Stomach (tissue), 19 donors: ENCODE results near the gene FOXE3. TPM values are rescaled to one million over a fixed set of nuclear protein-coding genes. Genes with fewer than 3 reads are reported as not detected.
A peak's percentile ranks its signal among the peaks of the same experiment; 100 is the strongest.

Source experiments
- DNase-seq, 2 donors: peaks; one replicate each; pipeline versions ENCODE4 v3.0.0 to v3.0.0-alpha.2; 2013 to 2019
- H3K27ac ChIP-seq, 5 donors: fragments of 200-600 bp in 4 of 5; sonication (generic) in 4 of 5; one replicate each; pipeline ENCODE4 v1.5.1; 2013 to 2019; ENCODE audit warnings: mild to moderate bottlenecking in 1 of 5, moderate library complexity in 1 of 5
- H3K27me3 ChIP-seq, 3 donors: fragments of 200-600 bp; sonication (generic); one replicate each; pipeline ENCODE4 v1.5.1; 2017 to 2019; ENCODE audit warnings: mixed run types in 1 of 3
- H3K36me3 ChIP-seq, 4 donors: fragments of 200-600 bp; sonication (generic); 1 replicate in 3 of 4; 2 replicates in 1 of 4; pipeline ENCODE4 v1.5.1; 2016 to 2019
- H3K4me1 ChIP-seq, 4 donors: fragments of 200-600 bp; sonication (generic); one replicate each; pipeline ENCODE4 v1.5.1; 2016 to 2019
- H3K4me3 ChIP-seq, 4 donors: fragments of 200-600 bp; sonication (generic) in 3 of 4; one replicate each; pipeline ENCODE4 v1.5.1; 2016 to 2019; ENCODE audit warnings: mild to moderate bottlenecking in 1 of 4
- H3K9me3 ChIP-seq, 4 donors: fragments of 200-600 bp; sonication (generic); one replicate each; pipeline ENCODE4 v1.5.1; 2016 to 2019
- CTCF ChIP-seq, 7 experiments: fragments of 450-650 bp in 4 of 7; fragments of 200-600 bp in 3 of 7; sonication (generic) in 3 of 7; IDR thresholded peaks; one replicate each; pipeline ENCODE4 v1.5.1; 2016 to 2019; ENCODE audit warnings: antibody characterized with exemption in 7 of 7, control low read depth in 2 of 7, mild to moderate bottlenecking in 1 of 7
- EP300 ChIP-seq: sonication (generic); formaldehyde crosslinking; IDR thresholded peaks from one replicate; pipeline ENCODE4 v1.6.1; 2017; ENCODE audit warnings: antibody characterized with exemption
- POLR2A ChIP-seq, 4 donors: fragments of 450-650 bp; IDR thresholded peaks; one replicate each; pipeline ENCODE4 v1.6.1; 2016; ENCODE audit warnings: antibody characterized with exemption in 4 of 4, control low read depth in 2 of 4, mild to moderate bottlenecking in 1 of 4, moderate library complexity in 1 of 4
- POLR2AphosphoS5 ChIP-seq, 3 donors: sonication (generic); formaldehyde crosslinking; IDR thresholded peaks; one replicate each; pipeline ENCODE4 v1.6.1; 2016; ENCODE audit warnings: antibody characterized with exemption in 3 of 3
- WGBS, 5 donors: extraction: QIAGEN DNeasy Blood & Tissue Kit in 3 of 5; methylation state at CpG; one replicate each; pipeline versions ENCODE4 v1.1.5 to v1.1.7; 2013 to 2018; 5-methylcytosine and 5-hydroxymethylcytosine counted together
- intact Hi-C: fragments of 100-400 bp; cut with DNase I; formaldehyde crosslinking; loops from one replicate; pipeline ENCODE4 v1.15.1; 2023; ENCODE audit warnings: low total_unique reads
- long read RNA-seq, 10 donors: transcript quantifications; one replicate each; lab custom pipeline, GENCODE V29; 2026
- polyA plus RNA-seq, 3 donors: library from polyadenylated mRNA; stranded (reverse); fragments of 200-250 nt; gene quantifications; one replicate each; pipeline ENCODE4 v1.2.3, GENCODE V29; 2013
- total RNA-seq, 5 donors: library from RNA; depleted of rRNA; stranded (reverse); fragments of >200 nt; gene quantifications; one replicate each; pipeline versions ENCODE4 v1.1.0 to v1.2.3, GENCODE V29; 2014 to 2016
- donor health status: healthy with polysubstance abuse.
- donor health status: Bipolar disorder and iron deficiency.
- donor health status: healthy.

FOXE3 gene
- not detected for total RNA-seq
- polyA plus RNA-seq = not detected
- long read RNA-seq, donor 1 = 0 reads
- long read RNA-seq, donor 2 = 0 reads
- long read RNA-seq, donor 3 = 0 reads
- long read RNA-seq, donor 4 = 0 reads
- long read RNA-seq, donor 5 = 0 reads
- long read RNA-seq, donor 6 = 0 reads
- long read RNA-seq, donor 7 = 0 reads
- long read RNA-seq, donor 8 = 0 reads
- long read RNA-seq, donor 9, partial matches to known transcripts = 0 of 1 reads
- long read RNA-seq, donor 9, other reads (novel, unspliced or antisense) = 0 of 1 reads
- long read RNA-seq, donor 10 = 0 reads

- intact Hi-C loops = no loop called here
- no peak for TF ChIP-seq CTCF (IDR thresholded peaks at IDR 0.05)
- no peak for TF ChIP-seq POLR2AphosphoS5 (IDR thresholded peaks at IDR 0.05)
- TF ChIP-seq POLR2A (IDR thresholded peaks at IDR 0.05) = no peak
- no peak for TF ChIP-seq EP300
- Histone ChIP-seq H3K9me3 (no peaks in the 10 kb centered on the region), H3K36me3 (no peaks in the 10 kb centered on the region), H3K27ac (no peak within 1 kb of the TSS), H3K4me3 (peak within 1 kb of the TSS; percentile 15 to 44 (median 26)), H3K4me1 (peaks cover 3 to 10% (median 4%) of the 10 kb centered on the region in 4 donors), H3K27me3 (peaks cover 12 to 92% (median 46%) of the 10 kb centered on the region in 3 donors)
- no peak for DNase-seq
- WGBS, 5 donors = 20 to 30% (median 26%) methylated on average over 13 to 21 of the region's 21 CpGs
Observed at GRCh38 chr1:47415728-47416318, at the start of gene FOXE3. FOXE3 (plus strand) TSS chr1:47416285; CDS start chr1:47416316, 31 bp downstream.

- H3K27me3 ChIP-seq = no peaks in the 10 kb centered on the region
- no peak for TF ChIP-seq EP300
- no peak for TF ChIP-seq POLR2AphosphoS5 (IDR thresholded peaks at IDR 0.05)
- TF ChIP-seq POLR2A (IDR thresholded peaks at IDR 0.05) = no peak
- no peak for TF ChIP-seq CTCF (IDR thresholded peaks at IDR 0.05)
- no peaks in the 10 kb centered on the region for H3K4me1 ChIP-seq
- peaks cover 22 to 51% (median 44%) of the 10 kb centered on the region in 4 donors for H3K36me3 ChIP-seq
- no peaks in the 10 kb centered on the region for H3K9me3 ChIP-seq
- intact Hi-C loops = no loop called here
- H3K27ac ChIP-seq = no peak overlapping the region
- DNase-seq = no peak
- 92 to 98% (median 96%) methylated on average over 7 of the region's 7 CpGs for WGBS, 5 donors
- H3K4me3 ChIP-seq = no peak overlapping the region
Observed at GRCh38 chr1:47367651-47368050, 48.4 kb upstream of the FOXE3 start.

- Histone ChIP-seq H3K27ac (no peak overlapping the region), H3K4me1 (no peaks in the 10 kb centered on the region), H3K36me3 (peaks cover 47 to 80% (median 77%) of the 10 kb centered on the region in 4 donors), H3K9me3 (no peaks in the 10 kb centered on the region), H3K4me3 (no peak overlapping the region), H3K27me3 (no peaks in the 10 kb centered on the region)
- no peak for TF ChIP-seq POLR2AphosphoS5 (IDR thresholded peaks at IDR 0.05)
- no peak for TF ChIP-seq EP300
- no peak for TF ChIP-seq POLR2A (IDR thresholded peaks at IDR 0.05)
- no peak for TF ChIP-seq CTCF (IDR thresholded peaks at IDR 0.05)
- intact Hi-C loops = no loop called here
- no peak for DNase-seq
Observed at GRCh38 chr1:47371016-47371517, 45.0 kb upstream of the FOXE3 start.

- Histone ChIP-seq H3K4me3 (no peak overlapping the region), H3K9me3 (no peaks in the 10 kb centered on the region), H3K27me3 (no peaks in the 10 kb centered on the region), H3K27ac (no peak overlapping the region), H3K36me3 (peaks cover 43 to 99% (median 87%) of the 10 kb centered on the region in 4 donors), H3K4me1 (peaks cover 0 to 20% (median 0%) of the 10 kb centered on the region in 4 donors)
- no peak for DNase-seq
- no peak for TF ChIP-seq POLR2AphosphoS5 (IDR thresholded peaks at IDR 0.05)
- no peak for TF ChIP-seq POLR2A (IDR thresholded peaks at IDR 0.05)
- no peak for TF ChIP-seq EP300
- TF ChIP-seq CTCF (IDR thresholded peaks at IDR 0.05) = no peak
- intact Hi-C loops = no loop called here
- WGBS, 5 donors = 60 to 91% (median 85%) methylated on average over 1 of the region's 1 CpG
Observed at GRCh38 chr1:47374501-47374900, 41.6 kb upstream of the FOXE3 start.
